HG03066 (cell line): ENCODE results near the gene CCDC181.

Experiments
- ATAC-seq: cut with Tn5 transposase; IDR thresholded peaks from one replicate; pipeline ENCODE4 v1.9.1; 2021; ENCODE audit warnings: low read depth; ENCODE audit not compliant: unreplicated experiment

The CCDC181 gene

GRCh38 chr1:169427081-169427641 is at the start of gene CCDC181:
Gene CCDC181, minus strand, starts transcription at chr1:169427474. Its CDS starts 2,547 bp downstream, at chr1:169424927.
- ATAC-seq: no peak

GRCh38 chr1:169475806-169476387 is 48.6 kb upstream of the CCDC181 start:
- no peak for ATAC-seq

- ATAC-seq: no peak
These were observed 47.2 kb upstream of the CCDC181 start for GRCh38 chr1:169474302-169474995.

GRCh38 chr1:169473347-169473746 is 46.1 kb upstream of the CCDC181 start:
- no peak for ATAC-seq

GRCh38 chr1:169472738-169473137 is 45.5 kb upstream of the CCDC181 start:
- no peak for ATAC-seq

- no peak for ATAC-seq
These were observed 41.7 kb upstream of the CCDC181 start for GRCh38 chr1:169468982-169469381.

GRCh38 chr1:169466259-169467230 is 39.3 kb upstream of the CCDC181 start:
- no peak for ATAC-seq

GRCh38 chr1:169465281-169465680 is 38.0 kb upstream of the CCDC181 start:
- ATAC-seq: no peak

- no peak for ATAC-seq
These were observed 35.1 kb upstream of the CCDC181 start for GRCh38 chr1:169462385-169462784.

- no peak for ATAC-seq
These were observed 34.2 kb upstream of the CCDC181 start for GRCh38 chr1:169461390-169462000.

- no peak for ATAC-seq
These were observed 33.0 kb upstream of the CCDC181 start for GRCh38 chr1:169460191-169460833.

- no peak for ATAC-seq
These were observed 30.2 kb upstream of the CCDC181 start for GRCh38 chr1:169457443-169457842.

GRCh38 chr1:169456029-169456428 is 28.8 kb upstream of the CCDC181 start:
- ATAC-seq: no peak

- no peak for ATAC-seq
These were observed 25.6 kb upstream of the CCDC181 start for GRCh38 chr1:169452921-169453320.

- ATAC-seq: no peak
These were observed 24.0 kb upstream of the CCDC181 start for GRCh38 chr1:169451218-169451824.

GRCh38 chr1:169443923-169444322 is 16.6 kb upstream of the CCDC181 start:
- ATAC-seq: no peak

- ATAC-seq: no peak
These were observed 1.0 kb downstream of the CCDC181 start for GRCh38 chr1:169426174-169426705.

- ATAC-seq: no peak
These were observed 6.0 kb downstream of the CCDC181 start for GRCh38 chr1:169421309-169421708.

GRCh38 chr1:169414952-169415351 is 12.3 kb downstream of the CCDC181 start:
- ATAC-seq: no peak
